GM13977 (cell line): ENCODE data around the gene NIPBL.

Experiments
- DNase-seq: peaks from one replicate; pipeline ENCODE4 v3.0.0; 2012; ENCODE audit warnings: low spot score
- CTCF ChIP-seq: IDR thresholded peaks from 2 replicates; pipeline ENCODE4 v1.5.1; 2012; ENCODE audit warnings: mild to moderate bottlenecking, control low read depth; ENCODE audit not compliant: insufficient read depth; ENCODE audit errors: extremely low read depth, missing control alignments
- in situ Hi-C: fragments of 300-500 bp; cut with MboI; formaldehyde crosslinking; loops from one replicate; pipeline ENCODE4 v1.12.0; 2022; ENCODE audit warnings: low sequenced_read_pairs, low pct_unique_long_range_greater_than_20kb, mixed read lengths, inconsistent platforms; ENCODE audit not compliant: unreplicated experiment

Gene NIPBL

GRCh38 chr5:36945687-36946086 lies 69.1 kb downstream of the NIPBL start:
- TF ChIP-seq CTCF: no peak
- in situ Hi-C loops: no loop called here
- no peak for DNase-seq

- in situ Hi-C loops: no loop called here
- DNase-seq: no peak
These were observed 69.5 kb downstream of the NIPBL start for GRCh38 chr5:36946101-36946500.

GRCh38 chr5:36948041-36948440 lies 71.5 kb downstream of the NIPBL start:
- no peak for DNase-seq
- in situ Hi-C loops: no loop called here
- no peak for TF ChIP-seq CTCF

More at GRCh38 chr5:36946101-36946500, 69.5 kb downstream of the NIPBL start:
- TF ChIP-seq CTCF: no peak

GRCh38 chr5:36948650-36949049 lies 72.1 kb downstream of the NIPBL start:
- no peak for DNase-seq
- in situ Hi-C loops: no loop called here
- TF ChIP-seq CTCF: no peak

GRCh38 chr5:36949593-36949992 lies 73.0 kb downstream of the NIPBL start:
- DNase-seq: no peak
- TF ChIP-seq CTCF: no peak
- in situ Hi-C loops: no loop called here

- DNase-seq: no peak
- in situ Hi-C loops: no loop called here
- no peak for TF ChIP-seq CTCF
These were observed 74.3 kb downstream of the NIPBL start for GRCh38 chr5:36950586-36951457.

GRCh38 chr5:36953043-36953442 lies 76.5 kb downstream of the NIPBL start:
- in situ Hi-C loops: no loop called here
- no peak for TF ChIP-seq CTCF
- DNase-seq: no peak
